Measurements from ENCODE around the gene LURAP1L.
A peak's percentile ranks its signal among the peaks of the same experiment; 100 is the strongest.

Gene LURAP1L, protein sequence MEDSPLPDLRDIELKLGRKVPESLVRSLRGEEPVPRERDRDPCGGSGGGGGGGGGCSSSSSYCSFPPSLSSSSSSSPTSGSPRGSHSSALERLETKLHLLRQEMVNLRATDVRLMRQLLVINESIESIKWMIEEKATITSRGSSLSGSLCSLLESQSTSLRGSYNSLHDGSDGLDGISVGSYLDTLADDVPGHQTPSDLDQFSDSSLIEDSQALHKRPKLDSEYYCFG

DNA sequence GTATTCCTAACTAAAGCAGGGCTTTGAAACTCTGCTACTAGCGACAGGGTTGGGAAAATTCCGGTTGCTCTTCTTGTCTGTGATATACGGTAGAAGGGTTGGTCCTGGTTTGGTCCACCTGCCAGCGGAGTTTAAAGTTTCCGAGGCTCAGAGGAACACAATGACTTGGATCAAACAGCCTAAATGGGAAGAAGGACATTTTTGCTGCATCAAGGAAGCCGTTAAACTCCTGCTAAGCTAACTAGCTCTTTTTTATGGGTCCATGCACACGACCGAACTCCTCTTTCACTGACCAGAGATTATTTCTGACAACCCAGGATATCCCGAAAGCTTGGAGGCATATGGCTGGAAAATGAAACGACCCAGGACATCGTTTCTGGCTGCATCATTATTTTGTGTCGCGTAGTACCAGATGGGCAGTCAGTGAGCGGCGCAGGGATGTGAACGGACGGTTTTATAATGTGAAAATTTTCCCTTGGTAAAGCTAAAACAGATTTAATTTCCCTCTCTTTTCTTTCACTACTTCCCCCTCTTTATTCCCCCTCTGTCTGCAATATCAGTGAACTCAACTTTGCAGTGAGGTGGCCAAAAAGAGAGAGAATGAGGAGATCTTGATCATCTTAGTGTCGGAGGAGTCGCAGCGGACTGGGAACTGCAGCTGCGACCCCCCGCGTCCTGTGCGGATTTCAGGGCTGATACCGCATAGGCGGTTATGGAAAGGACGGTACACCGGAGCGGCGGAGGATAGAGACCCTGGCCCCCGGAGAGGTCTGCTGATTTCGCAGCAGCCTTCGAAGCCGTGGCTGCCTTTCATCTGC lies at the start of gene LURAP1L:
Gene LURAP1L (plus strand): TSS at position 160 of the 818 bp plus-strand sequence. CDS start 696 bp downstream, outside the sequence.
- Mint-ChIP-seq H3K4me1 (ENCODE audit: low read depth) (peaks cover 8% of the 10 kb centered on the region), H3K27me3 (ENCODE audit: low read depth) (peaks cover 24% of the 10 kb centered on the region), H3K36me3 (ENCODE audit: low read depth) (no peaks in the 10 kb centered on the region), H3K4me3 (peak within 1 kb of the TSS; percentile 63), H3K9me3 (no peaks in the 10 kb centered on the region), H3K27ac (no peak within 1 kb of the TSS)

DNA sequence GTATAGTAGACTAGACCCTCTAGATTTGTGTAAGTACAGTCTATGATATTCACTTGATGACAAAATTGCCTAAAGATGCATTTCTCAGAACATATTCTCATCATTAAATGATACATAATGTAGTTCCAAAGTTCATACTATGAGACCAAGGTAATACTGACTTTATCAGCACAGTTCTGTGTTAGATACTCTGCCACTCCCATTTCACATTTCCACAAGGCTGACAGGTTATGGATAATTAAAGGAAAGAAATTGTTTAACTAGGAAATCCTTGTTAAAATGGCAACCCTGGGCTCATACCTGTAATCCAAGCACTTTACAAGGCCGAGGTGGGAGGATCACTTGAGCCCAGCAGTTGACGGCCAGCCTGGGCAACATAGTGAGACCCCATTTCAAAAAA lies 48.0 kb upstream of the LURAP1L start:
- H3K36me3 Mint-ChIP-seq (ENCODE audit: low read depth): no peaks in the 10 kb centered on the region
- no peaks in the 10 kb centered on the region for H3K4me1 Mint-ChIP-seq (ENCODE audit: low read depth)
- H3K9me3 Mint-ChIP-seq: peaks cover 12% of the 10 kb centered on the region
- H3K27ac Mint-ChIP-seq: no peak overlapping the region
- no peak overlapping the region for H3K4me3 Mint-ChIP-seq
- no peaks in the 10 kb centered on the region for H3K27me3 Mint-ChIP-seq (ENCODE audit: low read depth)

DNA sequence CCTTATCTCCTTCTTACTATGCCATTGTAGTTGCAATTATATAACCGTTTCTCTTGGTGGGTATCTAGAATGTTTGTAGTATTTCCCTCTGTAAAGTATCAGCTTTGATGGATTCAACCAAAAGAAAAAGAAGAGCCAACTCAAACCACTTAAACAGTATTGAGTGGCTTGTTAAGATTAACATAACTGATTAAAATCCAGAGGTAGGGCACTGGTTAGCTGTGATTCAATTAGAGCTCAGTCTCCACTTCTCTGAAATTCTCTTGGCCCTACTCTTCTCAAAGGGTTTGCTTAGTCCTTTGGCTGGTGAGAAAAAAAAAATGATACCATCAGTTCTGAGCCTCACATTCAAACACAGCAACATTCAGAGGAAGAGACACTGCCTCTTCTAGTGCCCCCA lies 44.6 kb upstream of the LURAP1L start:
- H3K27ac Mint-ChIP-seq: no peak overlapping the region
- H3K27me3 Mint-ChIP-seq (ENCODE audit: low read depth): no peaks in the 10 kb centered on the region
- H3K36me3 Mint-ChIP-seq (ENCODE audit: low read depth): no peaks in the 10 kb centered on the region
- peaks cover 10% of the 10 kb centered on the region for H3K9me3 Mint-ChIP-seq
- H3K4me1 Mint-ChIP-seq (ENCODE audit: low read depth): no peaks in the 10 kb centered on the region
- H3K4me3 Mint-ChIP-seq: no peak overlapping the region

- H3K27me3 Mint-ChIP-seq (ENCODE audit: low read depth): no peaks in the 10 kb centered on the region
- no peaks in the 10 kb centered on the region for H3K4me1 Mint-ChIP-seq (ENCODE audit: low read depth)
- peaks cover 10% of the 10 kb centered on the region for H3K9me3 Mint-ChIP-seq
- no peak overlapping the region for H3K27ac Mint-ChIP-seq
- H3K4me3 Mint-ChIP-seq: no peak overlapping the region
- no peaks in the 10 kb centered on the region for H3K36me3 Mint-ChIP-seq (ENCODE audit: low read depth)
Observed at GRCh38 chr9:12730927-12731326, 43.9 kb upstream of the LURAP1L start.

GRCh38 chr9:12732971-12733370 lies 41.8 kb upstream of the LURAP1L start:
- Mint-ChIP-seq H3K4me3 (no peak overlapping the region), H3K27ac (no peak overlapping the region), H3K36me3 (ENCODE audit: low read depth) (no peaks in the 10 kb centered on the region), H3K4me1 (ENCODE audit: low read depth) (no peaks in the 10 kb centered on the region), H3K9me3 (peaks cover 10% of the 10 kb centered on the region), H3K27me3 (ENCODE audit: low read depth) (no peaks in the 10 kb centered on the region)

- Mint-ChIP-seq H3K4me1 (ENCODE audit: low read depth) (no peaks in the 10 kb centered on the region), H3K27ac (no peak overlapping the region), H3K27me3 (ENCODE audit: low read depth) (no peaks in the 10 kb centered on the region), H3K4me3 (no peak overlapping the region), H3K9me3 (peaks cover 10% of the 10 kb centered on the region), H3K36me3 (ENCODE audit: low read depth) (no peaks in the 10 kb centered on the region)
Observed at GRCh38 chr9:12735665-12736064, 39.2 kb upstream of the LURAP1L start.

DNA sequence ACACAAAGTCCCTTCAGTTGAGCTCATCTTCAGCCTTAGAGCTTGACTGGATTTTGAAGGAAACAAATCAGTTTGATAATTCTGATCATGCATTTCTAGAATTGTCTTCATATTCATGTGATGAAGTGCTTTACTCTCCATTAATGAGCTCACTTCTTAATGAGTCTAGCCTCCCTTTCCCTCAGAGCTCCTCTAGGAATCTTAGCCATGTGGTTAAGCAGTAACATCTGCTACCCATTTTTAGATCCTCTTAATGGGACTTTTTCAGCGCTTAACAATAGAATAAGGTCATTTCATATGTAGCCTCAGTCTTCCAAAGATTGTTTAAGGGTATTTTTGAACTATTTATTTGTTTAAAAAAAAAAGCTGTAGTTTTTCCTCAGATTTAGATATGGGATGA lies 36.9 kb upstream of the LURAP1L start:
- Mint-ChIP-seq H3K27me3 (ENCODE audit: low read depth) (no peaks in the 10 kb centered on the region), H3K36me3 (ENCODE audit: low read depth) (no peaks in the 10 kb centered on the region), H3K4me1 (ENCODE audit: low read depth) (no peaks in the 10 kb centered on the region), H3K27ac (no peak overlapping the region), H3K4me3 (no peak overlapping the region), H3K9me3 (peaks cover 5% of the 10 kb centered on the region)

- H3K4me3 Mint-ChIP-seq: no peak overlapping the region
- no peaks in the 10 kb centered on the region for H3K36me3 Mint-ChIP-seq (ENCODE audit: low read depth)
- peaks cover 8% of the 10 kb centered on the region for H3K9me3 Mint-ChIP-seq
- H3K27me3 Mint-ChIP-seq (ENCODE audit: low read depth): no peaks in the 10 kb centered on the region
- H3K4me1 Mint-ChIP-seq (ENCODE audit: low read depth): no peaks in the 10 kb centered on the region
- no peak overlapping the region for H3K27ac Mint-ChIP-seq
Observed at GRCh38 chr9:12739014-12739652, 35.7 kb upstream of the LURAP1L start.

DNA sequence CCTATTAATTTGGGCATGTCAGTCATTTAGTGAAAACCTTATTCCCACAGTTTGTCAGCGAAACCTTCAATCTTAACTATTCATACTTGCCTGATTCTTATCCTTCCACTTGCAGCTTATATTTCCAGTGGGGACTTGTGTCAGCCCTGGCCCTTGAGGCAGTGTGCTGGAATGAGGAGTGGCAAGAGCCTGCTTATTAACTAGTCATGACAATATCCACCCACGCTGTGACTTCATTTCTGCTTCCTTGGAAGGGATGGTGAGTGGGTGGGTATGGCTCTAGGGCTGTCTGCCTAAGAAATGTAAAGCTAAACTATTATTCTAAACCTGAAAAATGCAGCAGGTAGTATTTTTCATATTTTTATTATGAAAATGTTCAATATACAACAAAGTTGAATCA lies 34.0 kb upstream of the LURAP1L start:
- H3K27me3 Mint-ChIP-seq (ENCODE audit: low read depth): no peaks in the 10 kb centered on the region
- peaks cover 17% of the 10 kb centered on the region for H3K9me3 Mint-ChIP-seq
- H3K4me1 Mint-ChIP-seq (ENCODE audit: low read depth): no peaks in the 10 kb centered on the region
- H3K36me3 Mint-ChIP-seq (ENCODE audit: low read depth): no peaks in the 10 kb centered on the region
- H3K4me3 Mint-ChIP-seq: no peak overlapping the region
- H3K27ac Mint-ChIP-seq: no peak overlapping the region

- no peaks in the 10 kb centered on the region for H3K36me3 Mint-ChIP-seq (ENCODE audit: low read depth)
- H3K27ac Mint-ChIP-seq: no peak overlapping the region
- no peaks in the 10 kb centered on the region for H3K27me3 Mint-ChIP-seq (ENCODE audit: low read depth)
- H3K4me1 Mint-ChIP-seq (ENCODE audit: low read depth): no peaks in the 10 kb centered on the region
- peaks cover 24% of the 10 kb centered on the region for H3K9me3 Mint-ChIP-seq
- no peak overlapping the region for H3K4me3 Mint-ChIP-seq
Observed at GRCh38 chr9:12748016-12748415, 26.8 kb upstream of the LURAP1L start.

GRCh38 chr9:12748954-12749353 lies 25.9 kb upstream of the LURAP1L start:
- no peak overlapping the region for H3K27ac Mint-ChIP-seq
- H3K36me3 Mint-ChIP-seq (ENCODE audit: low read depth): no peaks in the 10 kb centered on the region
- H3K4me3 Mint-ChIP-seq: no peak overlapping the region
- H3K4me1 Mint-ChIP-seq (ENCODE audit: low read depth): no peaks in the 10 kb centered on the region
- H3K9me3 Mint-ChIP-seq: peaks cover 19% of the 10 kb centered on the region
- H3K27me3 Mint-ChIP-seq (ENCODE audit: low read depth): no peaks in the 10 kb centered on the region

DNA sequence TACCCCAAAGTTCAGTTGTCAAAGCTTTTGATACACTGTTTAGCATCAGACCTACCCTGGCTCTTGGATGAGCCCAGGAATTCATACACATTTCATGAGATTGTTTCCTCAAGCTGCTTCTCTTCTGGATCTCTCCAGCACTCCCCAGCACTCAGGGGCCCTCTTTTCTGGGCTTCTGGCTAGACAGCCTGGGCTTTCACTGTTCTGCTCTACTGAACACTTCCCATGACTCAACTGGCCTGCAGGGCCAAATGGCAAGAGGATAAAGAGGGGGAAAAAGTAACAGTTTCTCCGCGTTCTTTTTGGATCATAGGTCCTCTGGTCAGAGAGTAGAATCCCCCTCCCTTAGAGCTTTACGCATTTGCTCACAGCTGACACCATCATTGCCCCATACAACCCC lies 20.9 kb upstream of the LURAP1L start:
- no peak overlapping the region for H3K4me3 Mint-ChIP-seq
- no peaks in the 10 kb centered on the region for H3K36me3 Mint-ChIP-seq (ENCODE audit: low read depth)
- H3K9me3 Mint-ChIP-seq: no peaks in the 10 kb centered on the region
- H3K27me3 Mint-ChIP-seq (ENCODE audit: low read depth): no peaks in the 10 kb centered on the region
- no peak overlapping the region for H3K27ac Mint-ChIP-seq
- H3K4me1 Mint-ChIP-seq (ENCODE audit: low read depth): no peaks in the 10 kb centered on the region

GRCh38 chr9:12759761-12760160 lies 15.1 kb upstream of the LURAP1L start:
- H3K9me3 Mint-ChIP-seq: no peaks in the 10 kb centered on the region
- H3K27ac Mint-ChIP-seq: no peak overlapping the region
- no peak overlapping the region for H3K4me3 Mint-ChIP-seq
- H3K36me3 Mint-ChIP-seq (ENCODE audit: low read depth): no peaks in the 10 kb centered on the region
- H3K27me3 Mint-ChIP-seq (ENCODE audit: low read depth): no peaks in the 10 kb centered on the region
- no peaks in the 10 kb centered on the region for H3K4me1 Mint-ChIP-seq (ENCODE audit: low read depth)

GRCh38 chr9:12760758-12761157 lies 14.1 kb upstream of the LURAP1L start:
- Mint-ChIP-seq H3K4me3 (no peak overlapping the region), H3K27ac (no peak overlapping the region), H3K9me3 (no peaks in the 10 kb centered on the region), H3K36me3 (ENCODE audit: low read depth) (no peaks in the 10 kb centered on the region), H3K27me3 (ENCODE audit: low read depth) (no peaks in the 10 kb centered on the region), H3K4me1 (ENCODE audit: low read depth) (no peaks in the 10 kb centered on the region)

- no peaks in the 10 kb centered on the region for H3K9me3 Mint-ChIP-seq
- H3K4me3 Mint-ChIP-seq: no peak overlapping the region
- H3K4me1 Mint-ChIP-seq (ENCODE audit: low read depth): no peaks in the 10 kb centered on the region
Observed at GRCh38 chr9:12764150-12764549, 10.7 kb upstream of the LURAP1L start.

More at GRCh38 chr9:12764150-12764549, 10.7 kb upstream of the LURAP1L start:
- Mint-ChIP-seq H3K36me3 (ENCODE audit: low read depth) (no peaks in the 10 kb centered on the region), H3K27ac (no peak overlapping the region), H3K27me3 (ENCODE audit: low read depth) (no peaks in the 10 kb centered on the region)
